GM12878 (cell line): ENCODE data around the gene OR13C4. TPM values are rescaled to one million over a fixed set of nuclear protein-coding genes. Genes with fewer than 3 reads are reported as not detected.

Experiments
- ATAC-seq: fragments of 200-7000 bp; cut with Tn5 transposase; 3 replicates; pipeline ENCODE4 v1.9.1; 2020; ENCODE audit warnings: mild to moderate bottlenecking, moderate library complexity
- BruUV-seq: library from RNA; stranded (reverse); fragments of 400-500 nt; replicated peaks from 2 replicates; lab custom pipeline; 2021; lab: Mats Ljungman, UMichigan
- CTCF ChIA-PET: fragments of 300-600 bp; sonication (Branson Sonifier 250); formaldehyde crosslinking; extraction: SDS; loops from one replicate; lab custom pipeline; 2021; ENCODE audit warnings: inconsistent platforms; lab: Yijun Ruan, JAX
- POLR2A ChIA-PET: fragments of 350-600 bp; formaldehyde crosslinking; extraction: SDS; loops from one replicate; lab custom pipeline; 2021; ENCODE audit warnings: inconsistent platforms; lab: Charles Lee
- RAD21 ChIA-PET: fragments of 300-600 bp; sonication (Branson Sonifier 250); formaldehyde crosslinking; loops from one replicate; lab custom pipeline; 2023; ENCODE audit warnings: antibody characterized with exemption; ENCODE audit not compliant: unreplicated experiment; lab: Charles Lee
- SMC1A ChIA-PET: fragments of 300-600 bp; sonication (Branson Sonifier 250); formaldehyde crosslinking; loops from one replicate; lab custom pipeline; 2023; ENCODE audit not compliant: unreplicated experiment, uncharacterized antibody; lab: Charles Lee
- DNase-seq: peaks from one replicate; pipeline ENCODE4 v3.0.0-alpha.2; 2011; ENCODE audit warnings: low read depth, low spot score
- FAIRE-seq: peaks from 3 replicates; lab custom pipeline; 2011; peaks lifted over from hg19 to GRCh38; lab: Jason Lieb, UNC
- H2AFZ ChIP-seq: 2 replicates; pipeline ENCODE4 v1.6.0; 2011; ENCODE audit warnings: low read depth, low read length, control low read depth; ENCODE audit not compliant: control insufficient read depth
- H3K27ac ChIP-seq: 2 replicates; pipeline ENCODE4 v1.5.1; 2011; ENCODE audit warnings: control low read depth; ENCODE audit not compliant: control insufficient read depth, insufficient read depth
- H3K27me3 ChIP-seq, 2 experiments: replicated peaks in 1 of 2; 2 replicates each; pipeline versions ENCODE4 v1.6.0 to v1.6.1; 2011; ENCODE audit warnings: low read length in 1 of 2; ENCODE audit not compliant: control insufficient read depth in 2 of 2, insufficient read depth in 2 of 2
- H3K36me3 ChIP-seq, 2 experiments: 2 replicates each; pipeline ENCODE4 v1.5.1; 2011; ENCODE audit warnings: low read length in 1 of 2; ENCODE audit not compliant: control insufficient read depth in 2 of 2, insufficient read depth in 2 of 2
- H3K4me1 ChIP-seq: 2 replicates; pipeline ENCODE4 v1.6.1; 2011; ENCODE audit warnings: mild to moderate bottlenecking, low read length, moderate library complexity, mixed read lengths; ENCODE audit not compliant: control insufficient read depth, insufficient read depth
- H3K4me2 ChIP-seq: 2 replicates; pipeline ENCODE4 v1.6.0; 2011; ENCODE audit warnings: control low read depth; ENCODE audit not compliant: control insufficient read depth, insufficient read depth
- H3K4me3 ChIP-seq: fragments of 200-600 bp; sonication (generic); 2 replicates; pipeline ENCODE4 v1.5.1; 2016
- H3K79me2 ChIP-seq: 2 replicates; pipeline ENCODE4 v1.6.0; 2011; ENCODE audit warnings: low read length; ENCODE audit not compliant: control insufficient read depth, insufficient read depth
- H3K9ac ChIP-seq: 2 replicates; pipeline ENCODE4 v1.8.0; 2011; ENCODE audit warnings: low read length, control low read depth, mixed read lengths; ENCODE audit not compliant: control insufficient read depth, insufficient read depth
- H3K9me3 ChIP-seq: replicated peaks from 3 replicates; pipeline ENCODE4 v1.5.1; 2011; ENCODE audit warnings: mild to moderate bottlenecking, low read length; ENCODE audit not compliant: control insufficient read depth, insufficient read depth
- H4K20me1 ChIP-seq: 2 replicates; pipeline ENCODE4 v1.6.0; 2011; ENCODE audit not compliant: control insufficient read depth, insufficient read depth
- ATF7 ChIP-seq: fragments of 450-650 bp; IDR thresholded peaks from 2 replicates; pipeline ENCODE4 v1.6.1; 2016; ENCODE audit warnings: low read depth, mild to moderate bottlenecking
- BACH1 ChIP-seq: fragments of 450-650 bp; IDR thresholded peaks from 2 replicates; pipeline ENCODE4 v1.6.1; 2017; ENCODE audit warnings: mild to moderate bottlenecking, borderline replicate concordance
- BHLHE40 ChIP-seq, 2 experiments: fragments of 450-650 bp in 1 of 2; IDR thresholded peaks; 2 replicates each; pipeline ENCODE4 v1.6.1; 2011 to 2017; ENCODE audit warnings: low read depth in 2 of 2, borderline replicate concordance in 1 of 2, improper control_type of control experiment in 1 of 2, low read length in 1 of 2, mild to moderate bottlenecking in 1 of 2
- CBFB ChIP-seq: IDR thresholded peaks from 2 replicates; pipeline ENCODE4 v1.6.1; 2016; ENCODE audit warnings: antibody characterized with exemption, low read depth
- DPF2 ChIP-seq: fragments of 450-650 bp; IDR thresholded peaks from 2 replicates; pipeline ENCODE4 v1.6.1; 2017; ENCODE audit warnings: mild to moderate bottlenecking
- FOS ChIP-seq: IDR thresholded peaks from 3 replicates; pipeline ENCODE4 v1.6.1; 2011; ENCODE audit warnings: borderline replicate concordance; ENCODE audit not compliant: insufficient read length; ENCODE audit errors: extremely low read depth
- FOXK2 ChIP-seq: fragments of 450-650 bp; IDR thresholded peaks from 2 replicates; pipeline ENCODE4 v1.6.1; 2017; ENCODE audit warnings: mild to moderate bottlenecking, moderate library complexity
- KDM1A ChIP-seq: fragments of 200-600 bp; sonication (generic); IDR thresholded peaks from 2 replicates; pipeline ENCODE4 v1.6.1; 2016; ENCODE audit warnings: borderline replicate concordance
- MTA3 ChIP-seq: IDR thresholded peaks from 2 replicates; pipeline ENCODE4 v1.6.1; 2012; ENCODE audit warnings: low read length, inconsistent platforms, borderline replicate concordance
- NFYA ChIP-seq: IDR thresholded peaks from 2 replicates; pipeline ENCODE4 v1.6.1; 2011; ENCODE audit warnings: low read depth, mild to moderate bottlenecking, low read length, improper control_type of control experiment, borderline replicate concordance
- NRF1 ChIP-seq: conservative IDR thresholded peaks from 2 replicates; pipeline ENCODE4 v1.6.1; 2011; ENCODE audit warnings: mild to moderate bottlenecking, low read depth, low read length, improper control_type of control experiment
- POLR2A ChIP-seq: IDR thresholded peaks from 2 replicates; pipeline ENCODE4 v1.6.1; 2011; ENCODE audit warnings: low read depth, mild to moderate bottlenecking, low read length
- STAT1 ChIP-seq: fragments of 450-650 bp; conservative IDR thresholded peaks from 2 replicates; pipeline ENCODE4 v1.6.1; 2014; ENCODE audit warnings: antibody characterized with exemption, mild to moderate bottlenecking
- TAF1 ChIP-seq: IDR thresholded peaks from 2 replicates; pipeline ENCODE4 v1.6.1; 2011; ENCODE audit warnings: mild to moderate bottlenecking, low read depth, low read length, borderline replicate concordance
- YY1 ChIP-seq: IDR thresholded peaks from 2 replicates; pipeline ENCODE4 v1.6.1; 2011; ENCODE audit warnings: low read depth, mild to moderate bottlenecking, low read length
- ZNF384 ChIP-seq: IDR thresholded peaks from 2 replicates; pipeline ENCODE4 v1.6.1; 2012; ENCODE audit warnings: low read depth, mild to moderate bottlenecking, low read length, improper control_type of control experiment, borderline replicate concordance
- WGBS: methylation state at CpG from one replicate; pipeline ENCODE4 v1.1.6; 2016; ENCODE audit warnings: low lambda C conversion rate; ENCODE audit not compliant: insufficient replicate concordance, insufficient coverage; ENCODE audit errors: missing lambda C conversion rate; 5-methylcytosine and 5-hydroxymethylcytosine counted together
- in situ Hi-C: fragments of 300-500 bp; cut with MboI; formaldehyde crosslinking; loops from 9 replicates; pipeline ENCODE4 v1.14.3; 2018; ENCODE audit warnings: mixed read lengths
- intact Hi-C: fragments of 100-400 bp; cut with micrococcal nuclease; formaldehyde crosslinking; loops from one replicate; pipeline ENCODE4 v1.14.2; 2022; ENCODE audit not compliant: unreplicated experiment
- polyA plus RNA-seq, 11 experiments: library from polyadenylated mRNA; depleted of rRNA in 4 of 11; unstranded in 6 of 11; stranded (reverse) in 5 of 11; fragments of >200 nt; fragmentation: Nextera tagmentation in 4 of 11; fragmentation: Illumina TruSeq in 1 of 11; extraction: Ambion mirVana in 4 of 11; extraction: Trizol in 1 of 11; gene quantifications; 1 replicate in 1 of 11; 2 replicates in 10 of 11; pipeline versions ENCODE4 v1.2.1 to v1.2.3, GENCODE V29; 2011 to 2016; ENCODE audit warnings: inconsistent platforms in 2 of 11, missing spikeins in 2 of 11, low read depth in 1 of 11
- total RNA-seq, 4 experiments: library from RNA; depleted of rRNA in 3 of 4; stranded (reverse); fragments of >200 nt in 3 of 4; fragmentation: Illumina TruSeq in 1 of 4; extraction: Trizol in 1 of 4; gene quantifications; 2 replicates each; pipeline versions ENCODE4 v1.2.1 to v1.2.3, GENCODE V29; 2013 to 2021
- TF ChIP-seq, protein P1 (sequence below): IDR thresholded peaks from 2 replicates; pipeline ENCODE4 v1.6.1; 2011; ENCODE audit warnings: mild to moderate bottlenecking, low read depth, low read length, moderate library complexity; ENCODE audit not compliant: insufficient replicate concordance
- TF ChIP-seq, protein P2 (sequence below): IDR thresholded peaks from 2 replicates; pipeline ENCODE4 v1.6.1; 2011; ENCODE audit warnings: low read depth, low read length, improper control_type of control experiment, borderline replicate concordance
- TF ChIP-seq, protein P3 (sequence below): fragments of 450-650 bp; IDR thresholded peaks from 2 replicates; pipeline ENCODE4 v1.6.1; 2017; ENCODE audit warnings: low read depth, mild to moderate bottlenecking, moderate library complexity

OR13C4 gene
- total and polyA plus RNA-seq, 10 of the 15 experiments (the other 5 are each of a cell fraction or from before 2014, with no cell fraction given) = 0.17 to 0.26 TPM; not detected in 8

DNA sequence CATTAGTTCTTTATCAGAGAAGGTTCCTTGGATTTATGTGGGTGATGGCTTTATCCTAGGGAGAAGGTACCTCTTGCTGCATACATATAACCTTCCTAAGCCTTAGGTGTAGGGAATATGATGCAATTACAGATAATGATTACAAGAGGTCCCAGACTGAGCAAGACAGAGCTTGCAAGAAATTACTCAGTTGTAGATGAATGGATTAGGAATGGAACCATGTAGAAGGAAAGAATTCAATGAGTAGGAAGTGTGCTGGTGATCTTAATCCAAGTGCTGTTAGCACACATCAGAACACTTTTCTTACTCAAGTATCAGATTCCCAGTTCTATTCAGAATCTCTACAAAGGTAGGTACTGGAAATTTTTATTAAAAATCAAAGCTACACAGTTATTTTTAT is 20.4 kb downstream of the OR13C4 start (continued):
- no peak for TF ChIP-seq TAF1
- TF ChIP-seq, protein P1, sequence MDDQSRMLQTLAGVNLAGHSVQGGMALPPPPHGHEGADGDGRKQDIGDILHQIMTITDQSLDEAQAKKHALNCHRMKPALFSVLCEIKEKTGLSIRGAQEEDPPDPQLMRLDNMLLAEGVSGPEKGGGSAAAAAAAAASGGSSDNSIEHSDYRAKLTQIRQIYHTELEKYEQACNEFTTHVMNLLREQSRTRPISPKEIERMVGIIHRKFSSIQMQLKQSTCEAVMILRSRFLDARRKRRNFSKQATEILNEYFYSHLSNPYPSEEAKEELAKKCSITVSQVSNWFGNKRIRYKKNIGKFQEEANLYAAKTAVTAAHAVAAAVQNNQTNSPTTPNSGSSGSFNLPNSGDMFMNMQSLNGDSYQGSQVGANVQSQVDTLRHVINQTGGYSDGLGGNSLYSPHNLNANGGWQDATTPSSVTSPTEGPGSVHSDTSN = no peak
- TF ChIP-seq ATF7 = no peak

DNA sequence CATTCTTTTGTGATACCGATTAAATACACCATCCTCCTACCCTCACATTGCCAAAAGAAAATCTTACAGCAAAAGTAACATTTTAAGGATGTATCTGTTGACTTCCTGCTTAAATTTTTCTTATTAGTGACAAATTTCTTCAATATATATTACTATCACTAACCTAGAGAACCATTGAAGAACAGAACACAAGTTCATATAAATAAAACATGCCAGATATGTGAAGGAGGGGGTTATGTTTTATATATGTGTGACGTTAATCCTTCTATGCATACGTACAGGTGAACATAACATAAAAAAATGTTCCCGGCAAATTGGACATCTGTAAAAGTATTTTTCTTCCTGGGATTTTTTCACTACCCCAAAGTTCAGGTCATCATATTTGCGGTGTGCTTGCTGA is 23.0 kb downstream of the OR13C4 start, which contains the start of gene OR13F1:
TSS of gene OR13F1 (plus strand) at position 301 of the 400 bp plus-strand sequence. CDS start at position 301, 0 bp downstream.
- DNase-seq (no peak), FAIRE-seq (no peak), ATAC-seq (no peak)
- no peaks in the 10 kb centered on the region for H3K27me3 ChIP-seq
- no peaks in the 10 kb centered on the region for H3K79me2 ChIP-seq
- POLR2A ChIA-PET = no interaction called here
- H3K4me2 ChIP-seq = no peak within 1 kb of the TSS
- intact Hi-C loops = no loop called here
- no peak within 1 kb of the TSS for H3K27ac ChIP-seq
- H2AFZ ChIP-seq = no peak within 1 kb of the TSS
- no peaks in the 10 kb centered on the region for H3K4me1 ChIP-seq
- no TSS peak for BruUV-seq
- SMC1A ChIA-PET = no interaction called here
- H3K36me3 ChIP-seq = no peaks in the 10 kb centered on the region
- no peaks in the 10 kb centered on the region for H4K20me1 ChIP-seq
- H3K9me3 ChIP-seq = no peaks in the 10 kb centered on the region
- in situ Hi-C loops = no loop called here
- WGBS = 55% methylated on average over 5 of the region's 5 CpGs
- no peak within 1 kb of the TSS for H3K9ac ChIP-seq
- RAD21 ChIA-PET = no interaction called here
- CTCF ChIA-PET = no interaction called here
- H3K4me3 ChIP-seq = no peak within 1 kb of the TSS
- no peak for TF ChIP-seq NRF1
- no peak for TF ChIP-seq YY1
- no peak for TF ChIP-seq KDM1A
- no peak for TF ChIP-seq STAT1
- no peak for TF ChIP-seq BACH1
- TF ChIP-seq BHLHE40 (IDR thresholded peaks at IDR 0.05; ENCODE audit: borderline replicate concordance in 1 of 2, low read depth in 2 of 2, low read length in 1 of 2) = no peak
- TF ChIP-seq, protein P2, sequence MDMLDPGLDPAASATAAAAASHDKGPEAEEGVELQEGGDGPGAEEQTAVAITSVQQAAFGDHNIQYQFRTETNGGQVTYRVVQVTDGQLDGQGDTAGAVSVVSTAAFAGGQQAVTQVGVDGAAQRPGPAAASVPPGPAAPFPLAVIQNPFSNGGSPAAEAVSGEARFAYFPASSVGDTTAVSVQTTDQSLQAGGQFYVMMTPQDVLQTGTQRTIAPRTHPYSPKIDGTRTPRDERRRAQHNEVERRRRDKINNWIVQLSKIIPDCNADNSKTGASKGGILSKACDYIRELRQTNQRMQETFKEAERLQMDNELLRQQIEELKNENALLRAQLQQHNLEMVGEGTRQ = no peak
- no peak for TF ChIP-seq ZNF384
- TF ChIP-seq ATF7 = no peak
- TF ChIP-seq, protein P3, sequence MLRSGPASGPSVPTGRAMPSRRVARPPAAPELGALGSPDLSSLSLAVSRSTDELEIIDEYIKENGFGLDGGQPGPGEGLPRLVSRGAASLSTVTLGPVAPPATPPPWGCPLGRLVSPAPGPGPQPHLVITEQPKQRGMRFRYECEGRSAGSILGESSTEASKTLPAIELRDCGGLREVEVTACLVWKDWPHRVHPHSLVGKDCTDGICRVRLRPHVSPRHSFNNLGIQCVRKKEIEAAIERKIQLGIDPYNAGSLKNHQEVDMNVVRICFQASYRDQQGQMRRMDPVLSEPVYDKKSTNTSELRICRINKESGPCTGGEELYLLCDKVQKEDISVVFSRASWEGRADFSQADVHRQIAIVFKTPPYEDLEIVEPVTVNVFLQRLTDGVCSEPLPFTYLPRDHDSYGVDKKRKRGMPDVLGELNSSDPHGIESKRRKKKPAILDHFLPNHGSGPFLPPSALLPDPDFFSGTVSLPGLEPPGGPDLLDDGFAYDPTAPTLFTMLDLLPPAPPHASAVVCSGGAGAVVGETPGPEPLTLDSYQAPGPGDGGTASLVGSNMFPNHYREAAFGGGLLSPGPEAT = no peak
- no peak for TF ChIP-seq POLR2A
- TF ChIP-seq NFYA = no peak
- TF ChIP-seq CBFB = no peak
- TF ChIP-seq DPF2 = no peak
- TF ChIP-seq MTA3 = no peak
- TF ChIP-seq FOS = no peak
- no peak for TF ChIP-seq FOXK2
